NCI-H345 treated with DMSO at 0.1 percent for 48 hours (cell line): ENCODE data around the gene ADGRF1.
"Not testable (repeated sequence)": the region's sequence is repeated elsewhere in the genome, so short reads cannot be mapped to it uniquely, and the experiment has no call there.

Source experiments
- DNase-seq: peaks from one replicate; lab custom pipeline; 2025; ENCODE audit not compliant: unreplicated experiment; lab: John Stamatoyannopoulos, UW

The ADGRF1 gene

GRCh38 chr6:47061309-47062300 lies 19.5 kb upstream of the ADGRF1 start:
- DNase-seq = no peak

GRCh38 chr6:47059216-47059885 lies 17.2 kb upstream of the ADGRF1 start:
- no peak for DNase-seq

- no peak for DNase-seq
Measured at GRCh38 chr6:47057830-47058540, 15.9 kb upstream of the ADGRF1 start.

- DNase-seq = no peak
Measured at GRCh38 chr6:47056832-47057231, 14.7 kb upstream of the ADGRF1 start.

- DNase-seq = not testable (repeated sequence)
Measured at GRCh38 chr6:47054302-47054701, 12.2 kb upstream of the ADGRF1 start.

- no peak for DNase-seq
Measured at GRCh38 chr6:47048638-47049037, 6.5 kb upstream of the ADGRF1 start.

GRCh38 chr6:47047479-47048407 lies 5.6 kb upstream of the ADGRF1 start:
- peak; percentile 56 for DNase-seq

- no peak for DNase-seq
Measured at GRCh38 chr6:47047097-47047478, 5.0 kb upstream of the ADGRF1 start.

GRCh38 chr6:47044397-47044796 lies 2.3 kb upstream of the ADGRF1 start:
- DNase-seq = no peak

GRCh38 chr6:47043286-47043685 lies 1.2 kb upstream of the ADGRF1 start:
- no peak for DNase-seq

GRCh38 chr6:47041741-47042140 lies 391 bp downstream of the ADGRF1 start:
- DNase-seq = no peak

- peak; percentile 45 for DNase-seq
Measured at GRCh38 chr6:47034926-47035325, 7.2 kb downstream of the ADGRF1 start.

- DNase-seq = no peak
Measured at GRCh38 chr6:47034421-47034820, 7.7 kb downstream of the ADGRF1 start.

- DNase-seq = no peak
Measured at GRCh38 chr6:47032974-47033765, 9.0 kb downstream of the ADGRF1 start.

GRCh38 chr6:47031656-47032055 lies 10.5 kb downstream of the ADGRF1 start:
- DNase-seq = no peak

- no peak for DNase-seq
Measured at GRCh38 chr6:47029865-47030561, 12.1 kb downstream of the ADGRF1 start.

- no peak for DNase-seq
Measured at GRCh38 chr6:47028835-47029360, 13.2 kb downstream of the ADGRF1 start.

- no peak for DNase-seq
Measured at GRCh38 chr6:47027315-47027714, 14.8 kb downstream of the ADGRF1 start.

- DNase-seq = no peak
Measured at GRCh38 chr6:47026679-47027078, 15.5 kb downstream of the ADGRF1 start.
